Gastroesophageal sphincter (tissue), 3 donors: ENCODE measurements around the gene PLXNA3.

Experiments used
- CTCF ChIP-seq, 4 experiments: fragments of 200-600 bp in 2 of 4; fragments of 450-650 bp in 2 of 4; sonication (generic) in 1 of 4; IDR thresholded peaks; one replicate each; pipeline ENCODE4 v1.5.1; 2017 to 2019; ENCODE audit warnings: antibody characterized with exemption in 4 of 4, mild to moderate bottlenecking in 2 of 4, moderate library complexity in 2 of 4
- EP300 ChIP-seq: sonication (generic); formaldehyde crosslinking; IDR thresholded peaks from one replicate; pipeline ENCODE4 v1.6.1; 2017; ENCODE audit warnings: antibody characterized with exemption, mild to moderate bottlenecking
- POLR2A ChIP-seq, 2 donors: fragments of 450-650 bp; IDR thresholded peaks; one replicate each; pipeline ENCODE4 v1.6.1; 2017; ENCODE audit warnings: antibody characterized with exemption in 2 of 2, mild to moderate bottlenecking in 2 of 2, moderate library complexity in 1 of 2

- TF ChIP-seq POLR2A (IDR thresholded peaks at IDR 0.05), result no peak
- no peak for TF ChIP-seq CTCF (IDR thresholded peaks at IDR 0.05)
- no peak for TF ChIP-seq EP300
Measured at GRCh38 chrX:154439841-154440240, 18.2 kb upstream of the PLXNA3 start.
